ENCODE data around the gene THOC7.

THOC7 gene

DNA sequence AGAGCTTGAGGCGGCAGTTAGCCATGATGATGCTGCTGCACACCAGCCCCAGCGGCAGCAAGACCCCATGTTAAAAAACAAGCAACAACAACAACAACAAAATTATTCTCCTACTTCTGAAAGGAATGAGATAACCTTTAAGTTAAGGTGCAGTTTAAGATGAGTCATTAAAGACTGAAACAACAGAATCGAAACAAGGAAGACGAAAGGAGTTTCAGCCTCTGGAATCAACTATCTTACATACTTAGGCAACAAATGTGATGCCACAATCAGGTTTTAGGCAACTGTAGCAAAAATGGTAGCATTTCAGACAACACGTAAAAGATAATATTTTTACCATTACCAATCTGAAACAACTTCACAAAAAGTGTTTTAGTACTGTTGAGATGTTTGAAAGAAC lies 36.4 kb upstream of the THOC7 start:
- Histone ChIP-seq H4K20me1 (ENCODE audit: insufficient read depth, low read length, poor library complexity, severe bottlenecking) (peaks cover 25% of the 10 kb centered on the region), H3K9ac (ENCODE audit: low read depth, low read length, poor library complexity, severe bottlenecking) (no peak overlapping the region), H3K4me1 (ENCODE audit: insufficient read depth, low read length, poor library complexity, severe bottlenecking) (no peaks in the 10 kb centered on the region), H3K9me3 (ENCODE audit: insufficient read depth, low read depth, low read length) (no peaks in the 10 kb centered on the region), H3K9me2 (replicated peaks; ENCODE audit: low read depth, low read length) (no peaks in the 10 kb centered on the region), H3K27me3 (ENCODE audit: insufficient read depth, low read length, poor library complexity, severe bottlenecking) (no peaks in the 10 kb centered on the region), H2AFZ (ENCODE audit: low read length) (no peak overlapping the region), H3K36me3 (ENCODE audit: insufficient read depth, low read length) (peaks cover 47% of the 10 kb centered on the region; the same call in 1 of the 2 replicates), H3F3A (ENCODE audit: low read depth) (no peaks in the 10 kb centered on the region), H3K4me3 (ENCODE audit: low read length, poor library complexity, severe bottlenecking) (no peak overlapping the region), H3K79me2 (ENCODE audit: insufficient read depth, low read length) (peaks cover 47% of the 10 kb centered on the region), H3K4me2 (ENCODE audit: low read depth, low read length, poor library complexity, severe bottlenecking) (no peak overlapping the region)
- no peak for TF ChIP-seq EZH2phosphoT487 (IDR thresholded peaks at IDR 0.05; ENCODE audit: borderline replicate concordance)
- TF ChIP-seq, protein P1, sequence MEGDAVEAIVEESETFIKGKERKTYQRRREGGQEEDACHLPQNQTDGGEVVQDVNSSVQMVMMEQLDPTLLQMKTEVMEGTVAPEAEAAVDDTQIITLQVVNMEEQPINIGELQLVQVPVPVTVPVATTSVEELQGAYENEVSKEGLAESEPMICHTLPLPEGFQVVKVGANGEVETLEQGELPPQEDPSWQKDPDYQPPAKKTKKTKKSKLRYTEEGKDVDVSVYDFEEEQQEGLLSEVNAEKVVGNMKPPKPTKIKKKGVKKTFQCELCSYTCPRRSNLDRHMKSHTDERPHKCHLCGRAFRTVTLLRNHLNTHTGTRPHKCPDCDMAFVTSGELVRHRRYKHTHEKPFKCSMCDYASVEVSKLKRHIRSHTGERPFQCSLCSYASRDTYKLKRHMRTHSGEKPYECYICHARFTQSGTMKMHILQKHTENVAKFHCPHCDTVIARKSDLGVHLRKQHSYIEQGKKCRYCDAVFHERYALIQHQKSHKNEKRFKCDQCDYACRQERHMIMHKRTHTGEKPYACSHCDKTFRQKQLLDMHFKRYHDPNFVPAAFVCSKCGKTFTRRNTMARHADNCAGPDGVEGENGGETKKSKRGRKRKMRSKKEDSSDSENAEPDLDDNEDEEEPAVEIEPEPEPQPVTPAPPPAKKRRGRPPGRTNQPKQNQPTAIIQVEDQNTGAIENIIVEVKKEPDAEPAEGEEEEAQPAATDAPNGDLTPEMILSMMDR (conservative IDR thresholded peaks at IDR 0.05; ENCODE audit: low read length), result no peak

DNA sequence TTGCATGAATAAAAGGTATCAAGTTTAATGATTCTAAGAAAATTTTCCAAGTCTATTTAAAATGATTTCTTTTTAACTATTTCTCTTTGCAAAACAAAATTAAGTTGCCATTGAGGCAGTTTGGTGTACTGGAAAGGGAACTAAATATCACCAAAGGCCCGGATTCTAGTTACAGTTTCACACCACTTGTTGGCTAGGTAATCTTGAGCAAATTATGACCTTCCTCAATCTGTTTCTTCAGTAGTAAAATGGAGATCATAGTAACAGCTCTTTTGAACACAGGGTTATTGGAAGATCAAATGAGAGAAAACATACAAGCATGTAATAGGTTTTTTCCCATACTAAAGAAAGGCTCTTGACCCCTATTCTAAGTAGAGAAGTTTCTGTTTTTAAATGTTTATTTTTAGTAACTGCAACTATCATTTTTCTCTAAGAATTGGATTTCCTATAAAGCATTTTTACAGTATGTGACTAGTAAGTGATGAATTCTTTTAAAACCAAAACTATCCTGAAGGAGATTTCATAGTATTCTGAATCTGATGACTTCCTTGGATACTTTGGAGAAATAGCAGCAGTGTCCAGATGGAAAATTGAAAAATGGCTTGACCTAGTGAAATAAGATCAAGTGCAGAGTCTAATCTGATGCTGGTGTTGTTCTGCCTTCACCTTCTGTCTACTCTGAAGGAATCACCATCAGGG lies 32.9 kb upstream of the THOC7 start:
- Histone ChIP-seq H3K79me2 (ENCODE audit: insufficient read depth, low read length) (peaks cover 65% of the 10 kb centered on the region), H3K9me3 (ENCODE audit: insufficient read depth, low read depth, low read length) (no peaks in the 10 kb centered on the region), H3K27me3 (ENCODE audit: insufficient read depth, low read length, poor library complexity, severe bottlenecking) (no peaks in the 10 kb centered on the region), H4K20me1 (ENCODE audit: insufficient read depth, low read length, poor library complexity, severe bottlenecking) (peaks cover 23% of the 10 kb centered on the region), H3K4me2 (ENCODE audit: low read depth, low read length, poor library complexity, severe bottlenecking) (no peak overlapping the region), H3F3A (ENCODE audit: low read depth) (no peaks in the 10 kb centered on the region), H3K9me2 (replicated peaks; ENCODE audit: low read depth, low read length) (no peaks in the 10 kb centered on the region), H2AFZ (ENCODE audit: low read length) (no peak overlapping the region), H3K9ac (ENCODE audit: low read depth, low read length, poor library complexity, severe bottlenecking) (no peak overlapping the region), H3K4me1 (ENCODE audit: insufficient read depth, low read length, poor library complexity, severe bottlenecking) (peaks cover 3% of the 10 kb centered on the region), H3K4me3 (ENCODE audit: low read length, poor library complexity, severe bottlenecking) (no peak overlapping the region), H3K36me3 (ENCODE audit: insufficient read depth, low read length) (peaks cover 34% of the 10 kb centered on the region; the same call in 1 of the 2 replicates)
- TF ChIP-seq, protein P1 (conservative IDR thresholded peaks at IDR 0.05; ENCODE audit: low read length), result no peak
- no peak for TF ChIP-seq EZH2phosphoT487 (IDR thresholded peaks at IDR 0.05; ENCODE audit: borderline replicate concordance)

DNA sequence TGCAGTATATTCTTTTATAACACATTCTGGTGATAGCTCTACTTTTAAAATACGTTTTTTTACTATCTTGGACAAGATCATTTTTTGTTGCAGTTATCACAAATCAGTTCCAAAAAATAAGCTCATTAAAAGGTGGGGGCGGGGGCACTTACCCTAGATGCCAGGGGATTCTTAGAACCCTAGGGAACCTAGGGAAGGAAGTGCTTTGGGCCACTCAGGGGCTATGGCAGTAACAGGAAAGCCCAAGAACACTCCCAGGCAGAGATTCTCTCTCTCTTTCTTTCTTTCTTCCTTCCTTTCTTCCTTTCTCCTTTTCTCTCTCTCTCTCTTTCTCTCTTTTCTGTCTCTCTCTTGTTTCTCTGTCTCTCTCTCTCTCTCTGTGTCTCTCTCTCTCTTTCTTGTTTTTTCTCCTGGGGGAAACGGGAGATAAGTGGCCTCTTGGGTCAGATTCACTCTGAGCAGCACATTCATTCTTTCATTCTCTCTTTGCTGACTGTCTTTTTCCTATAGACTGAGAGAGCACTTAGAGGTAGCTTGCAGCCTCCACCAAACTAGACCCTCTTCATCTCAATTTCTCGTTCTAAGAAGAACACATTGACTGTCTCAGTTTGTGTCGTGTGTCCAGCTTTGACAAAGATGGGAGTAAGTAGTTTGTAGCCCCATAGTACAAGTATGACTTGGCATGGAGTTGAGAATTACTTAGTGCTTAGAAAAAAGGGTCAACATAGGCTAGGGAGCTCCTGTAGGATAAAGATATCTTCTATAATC lies 32.0 kb upstream of the THOC7 start:
- Histone ChIP-seq H3K4me1 (ENCODE audit: insufficient read depth, low read length, poor library complexity, severe bottlenecking) (peaks cover 3% of the 10 kb centered on the region), H4K20me1 (ENCODE audit: insufficient read depth, low read length, poor library complexity, severe bottlenecking) (peaks cover 23% of the 10 kb centered on the region), H3K9me2 (replicated peaks; ENCODE audit: low read depth, low read length) (no peaks in the 10 kb centered on the region), H3K4me2 (ENCODE audit: low read depth, low read length, poor library complexity, severe bottlenecking) (no peak overlapping the region), H3K36me3 (ENCODE audit: insufficient read depth, low read length) (peaks cover 26% of the 10 kb centered on the region; the same call in 1 of the 2 replicates), H3K9ac (ENCODE audit: low read depth, low read length, poor library complexity, severe bottlenecking) (no peak overlapping the region), H3K27me3 (ENCODE audit: insufficient read depth, low read length, poor library complexity, severe bottlenecking) (no peaks in the 10 kb centered on the region), H3K79me2 (ENCODE audit: insufficient read depth, low read length) (peaks cover 67% of the 10 kb centered on the region), H3K9me3 (ENCODE audit: insufficient read depth, low read depth, low read length) (no peaks in the 10 kb centered on the region), H2AFZ (ENCODE audit: low read length) (no peak overlapping the region), H3K4me3 (ENCODE audit: low read length, poor library complexity, severe bottlenecking) (no peak overlapping the region), H3F3A (ENCODE audit: low read depth) (no peaks in the 10 kb centered on the region)
- TF ChIP-seq EZH2phosphoT487 (IDR thresholded peaks at IDR 0.05; ENCODE audit: borderline replicate concordance), result no peak
- TF ChIP-seq, protein P1 (conservative IDR thresholded peaks at IDR 0.05; ENCODE audit: low read length), result no peak

Data from Loucy (cell line).